OCI-LY1 (cell line): ENCODE measurements around the gene RBM46.

ENCODE experiments used
- CTCF ChIP-seq: fragments of 200-600 bp; sonication (generic), shearing (Covaris generic); IDR thresholded peaks from 2 replicates; pipeline ENCODE4 v1.5.1; 2017; ENCODE audit warnings: mild to moderate bottlenecking, antibody characterized with exemption, low read length, moderate library complexity, mixed read lengths
- EZH2 ChIP-seq: fragments of 200-600 bp; sonication (generic), shearing (Covaris generic); IDR thresholded peaks from 2 replicates; pipeline ENCODE4 v1.8.0; 2017; ENCODE audit warnings: borderline replicate concordance, mixed run types, mild to moderate bottlenecking, antibody characterized with exemption, low read length, moderate library complexity, mixed read lengths

- TF ChIP-seq CTCF, result no peak
- no peak for TF ChIP-seq EZH2
Observed at GRCh38 chr4:154740462-154740861, 40.6 kb upstream of the RBM46 start.
